Liver (tissue), 9 donors: ENCODE measurements around the gene ATG14. TPM values are rescaled to one million over a fixed set of nuclear protein-coding genes. Genes with fewer than 3 reads are reported as not detected.

Experiments used
- DNase-seq: peaks from one replicate; pipeline ENCODE4 v3.0.0-alpha.2; 2017; ENCODE audit warnings: low spot score
- H3K27ac ChIP-seq, 2 donors: one replicate each; pipeline ENCODE4 v1.7.0; 2013; ENCODE audit warnings: inconsistent platforms in 2 of 2, low read length in 2 of 2, control low read depth in 1 of 2, low read depth in 1 of 2, mild to moderate bottlenecking in 1 of 2
- H3K27me3 ChIP-seq, 4 donors: one replicate each; pipeline versions ENCODE4 v1.6.1 to v1.7.0; 2013; ENCODE audit warnings: low read length in 3 of 4, inconsistent platforms in 1 of 4, mild to moderate bottlenecking in 1 of 4, moderate library complexity in 1 of 4; ENCODE audit not compliant: control insufficient read depth in 4 of 4, insufficient read depth in 4 of 4
- H3K36me3 ChIP-seq, 4 donors: one replicate each; pipeline versions ENCODE4 v1.6.1 to v1.7.0; 2013; ENCODE audit warnings: low read length in 3 of 4, mild to moderate bottlenecking in 3 of 4, low read depth in 1 of 4, moderate library complexity in 1 of 4; ENCODE audit not compliant: control insufficient read depth in 4 of 4, insufficient read depth in 3 of 4
- H3K4me1 ChIP-seq, 4 donors: one replicate each; pipeline versions ENCODE4 v1.6.1 to v1.7.0; 2013; ENCODE audit warnings: low read length in 3 of 4, mild to moderate bottlenecking in 3 of 4, moderate library complexity in 1 of 4; ENCODE audit not compliant: control insufficient read depth in 4 of 4, insufficient read depth in 4 of 4
- H3K4me3 ChIP-seq, 3 donors: one replicate each; pipeline versions ENCODE4 v1.6.1 to v1.7.0; 2013; ENCODE audit warnings: low read length in 3 of 3, control low read depth in 1 of 3, low read depth in 1 of 3, mild to moderate bottlenecking in 1 of 3
- H3K9ac ChIP-seq, 2 donors: one replicate each; pipeline ENCODE4 v1.7.0; 2013; ENCODE audit warnings: low read length in 2 of 2, mild to moderate bottlenecking in 2 of 2, moderate library complexity in 2 of 2, control low read depth in 1 of 2, low read depth in 1 of 2
- H3K9me3 ChIP-seq, 4 donors: one replicate each; pipeline versions ENCODE4 v1.6.1 to v1.7.0; 2013; ENCODE audit warnings: low read length in 3 of 4; ENCODE audit not compliant: control insufficient read depth in 4 of 4
- EGR1 ChIP-seq, 2 donors: IDR thresholded peaks; 2 replicates each; pipeline ENCODE4 v1.6.1; 2016 to 2018; ENCODE audit warnings: antibody characterized with exemption in 2 of 2, low read depth in 2 of 2
- FOXA1 ChIP-seq: IDR thresholded peaks from 2 replicates; pipeline ENCODE4 v1.6.1; 2016; ENCODE audit warnings: antibody characterized with exemption
- FOXA2 ChIP-seq: IDR thresholded peaks from 2 replicates; pipeline ENCODE4 v1.6.1; 2016; ENCODE audit warnings: antibody characterized with exemption
- GABPA ChIP-seq, 2 donors: IDR thresholded peaks in 1 of 2; conservative IDR thresholded peaks in 1 of 2; 2 replicates each; pipeline ENCODE4 v1.6.1; 2016; ENCODE audit warnings: antibody characterized with exemption in 2 of 2, mild to moderate bottlenecking in 1 of 2, moderate library complexity in 1 of 2
- HNF4A ChIP-seq, 2 donors: conservative IDR thresholded peaks; 2 replicates each; pipeline ENCODE4 v1.6.1; 2016; ENCODE audit warnings: antibody characterized with exemption in 2 of 2, mild to moderate bottlenecking in 2 of 2
- HNF4G ChIP-seq: IDR thresholded peaks from 2 replicates; pipeline ENCODE4 v1.6.1; 2016; ENCODE audit warnings: antibody characterized with exemption
- JUND ChIP-seq, 2 donors: IDR thresholded peaks; 2 replicates each; pipeline ENCODE4 v1.6.1; 2016; ENCODE audit warnings: antibody characterized with exemption in 2 of 2
- NR2F2 ChIP-seq: IDR thresholded peaks from 2 replicates; pipeline ENCODE4 v1.6.1; 2016; ENCODE audit warnings: antibody characterized with exemption
- RAD21 ChIP-seq, 2 donors: IDR thresholded peaks; 2 replicates each; pipeline ENCODE4 v1.6.1; 2016; ENCODE audit warnings: antibody characterized with exemption in 2 of 2, mild to moderate bottlenecking in 2 of 2
- RXRA ChIP-seq, 2 donors: IDR thresholded peaks; 2 replicates each; pipeline ENCODE4 v1.6.1; 2017 to 2018; ENCODE audit warnings: antibody characterized with exemption in 2 of 2, mild to moderate bottlenecking in 1 of 2
- SP1 ChIP-seq: IDR thresholded peaks from 2 replicates; pipeline ENCODE4 v1.6.1; 2018; ENCODE audit warnings: antibody characterized with exemption, mild to moderate bottlenecking
- TAF1 ChIP-seq: conservative IDR thresholded peaks from 2 replicates; pipeline ENCODE4 v1.6.1; 2016; ENCODE audit warnings: antibody characterized with exemption, mild to moderate bottlenecking
- YY1 ChIP-seq: IDR thresholded peaks from 2 replicates; pipeline ENCODE4 v1.6.1; 2016; ENCODE audit warnings: antibody characterized with exemption, mild to moderate bottlenecking
- WGBS: extraction: QIAGEN DNeasy Blood & Tissue Kit; methylation state at CpG from one replicate; pipeline ENCODE4 v1.1.7; 2013; 5-methylcytosine and 5-hydroxymethylcytosine counted together
- polyA plus RNA-seq, 2 donors: library from polyadenylated mRNA; stranded (reverse) in 1 of 2; unstranded in 1 of 2; fragments of 200-250 nt in 1 of 2; fragments of >200 nt in 1 of 2; fragmentation: Nextera tagmentation in 1 of 2; extraction: Ambion mirVana in 1 of 2; gene quantifications; one replicate each; pipeline versions ENCODE4 v1.2.1 to v1.2.3, GENCODE V29; 2013 to 2015
- total RNA-seq, 2 donors: library from RNA; depleted of rRNA; stranded (reverse); fragments of >200 nt; gene quantifications; one replicate each; pipeline ENCODE4 v1.2.3, GENCODE V29; 2014
- TF ChIP-seq, protein P1 (sequence below): IDR thresholded peaks from 2 replicates; pipeline ENCODE4 v1.6.1; 2016; ENCODE audit warnings: antibody characterized with exemption
- TF ChIP-seq, protein P2 (sequence below): IDR thresholded peaks from 2 replicates; pipeline ENCODE4 v1.6.1; 2016; ENCODE audit warnings: antibody characterized with exemption, mild to moderate bottlenecking
- TF ChIP-seq, protein P3 (sequence below): fragments of 150-350 bp; IDR thresholded peaks from 2 replicates; pipeline ENCODE4 v1.5.1; 2017; ENCODE audit warnings: improper control_type of control experiment, low read depth, low read length; ENCODE audit not compliant: missing input control
- TF ChIP-seq, protein P4 (sequence below): IDR thresholded peaks from 2 replicates; pipeline ENCODE4 v1.6.1; 2016; ENCODE audit warnings: antibody characterized with exemption
- donor health status: healthy.
- donor health status: healthy.
- donor health status: healthy.
- donor health status: healthy.
- donor health status: healthy.

Gene ATG14
- total and polyA plus RNA-seq, 4 donors, result 1.9 to 16.0 (median 4.4) TPM

DNA sequence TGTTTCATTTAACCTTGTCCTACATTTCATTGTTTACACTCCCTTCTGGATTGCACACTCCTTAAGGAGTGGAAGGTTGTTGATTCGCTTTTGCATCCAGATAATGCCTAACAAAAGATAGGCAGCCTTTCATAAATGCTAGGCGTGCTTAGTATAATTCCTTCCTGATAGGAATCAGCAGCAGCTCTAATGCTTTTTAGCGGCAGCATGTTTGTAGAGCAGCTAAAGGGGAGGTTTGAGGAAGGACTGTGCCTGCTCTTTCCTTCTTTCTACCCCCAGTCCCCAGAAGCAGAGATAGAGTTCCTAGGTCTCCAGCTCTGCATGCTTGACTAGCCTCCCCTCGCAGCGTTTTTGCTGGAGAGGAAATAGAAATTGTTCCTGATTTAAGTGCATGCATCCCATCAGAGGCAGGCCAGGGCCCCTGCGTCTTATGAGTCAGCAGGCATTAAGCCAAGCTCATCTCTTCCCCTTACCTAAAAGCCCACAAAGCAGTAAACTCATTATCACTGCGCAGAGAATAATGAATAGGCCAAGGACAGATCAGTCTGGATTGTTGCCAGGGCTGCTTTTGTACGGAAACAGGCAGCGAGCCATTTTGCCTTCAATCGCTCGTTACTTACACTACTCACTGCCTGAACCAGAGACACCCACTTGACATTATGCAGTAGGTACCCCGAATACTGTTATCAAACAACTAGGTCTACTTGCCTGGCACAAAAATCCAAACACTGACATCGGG is 42.8 kb upstream of the ATG14 start:
- no peaks in the 10 kb centered on the region for H3K36me3 ChIP-seq
- no peak overlapping the region for H3K9ac ChIP-seq
- 56% methylated on average over 13 of the region's 13 CpGs for WGBS
- H3K4me3 ChIP-seq, result no peak overlapping the region
- H3K27ac ChIP-seq, result no peak overlapping the region
- DNase-seq, result no peak
- no peaks in the 10 kb centered on the region for H3K4me1 ChIP-seq
- no peaks in the 10 kb centered on the region for H3K27me3 ChIP-seq
- TF ChIP-seq RAD21 (IDR thresholded peaks at IDR 0.05), result no peak
- TF ChIP-seq FOXA2, result no peak
- TF ChIP-seq RXRA (IDR thresholded peaks at IDR 0.05), result no peak
- no peak for TF ChIP-seq SP1
- TF ChIP-seq, protein P1, sequence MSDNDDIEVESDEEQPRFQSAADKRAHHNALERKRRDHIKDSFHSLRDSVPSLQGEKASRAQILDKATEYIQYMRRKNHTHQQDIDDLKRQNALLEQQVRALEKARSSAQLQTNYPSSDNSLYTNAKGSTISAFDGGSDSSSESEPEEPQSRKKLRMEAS, result no peak
- TF ChIP-seq HNF4A (conservative IDR thresholded peaks at IDR 0.05), result no peak
- TF ChIP-seq FOXA1, result no peak
- TF ChIP-seq, protein P2, sequence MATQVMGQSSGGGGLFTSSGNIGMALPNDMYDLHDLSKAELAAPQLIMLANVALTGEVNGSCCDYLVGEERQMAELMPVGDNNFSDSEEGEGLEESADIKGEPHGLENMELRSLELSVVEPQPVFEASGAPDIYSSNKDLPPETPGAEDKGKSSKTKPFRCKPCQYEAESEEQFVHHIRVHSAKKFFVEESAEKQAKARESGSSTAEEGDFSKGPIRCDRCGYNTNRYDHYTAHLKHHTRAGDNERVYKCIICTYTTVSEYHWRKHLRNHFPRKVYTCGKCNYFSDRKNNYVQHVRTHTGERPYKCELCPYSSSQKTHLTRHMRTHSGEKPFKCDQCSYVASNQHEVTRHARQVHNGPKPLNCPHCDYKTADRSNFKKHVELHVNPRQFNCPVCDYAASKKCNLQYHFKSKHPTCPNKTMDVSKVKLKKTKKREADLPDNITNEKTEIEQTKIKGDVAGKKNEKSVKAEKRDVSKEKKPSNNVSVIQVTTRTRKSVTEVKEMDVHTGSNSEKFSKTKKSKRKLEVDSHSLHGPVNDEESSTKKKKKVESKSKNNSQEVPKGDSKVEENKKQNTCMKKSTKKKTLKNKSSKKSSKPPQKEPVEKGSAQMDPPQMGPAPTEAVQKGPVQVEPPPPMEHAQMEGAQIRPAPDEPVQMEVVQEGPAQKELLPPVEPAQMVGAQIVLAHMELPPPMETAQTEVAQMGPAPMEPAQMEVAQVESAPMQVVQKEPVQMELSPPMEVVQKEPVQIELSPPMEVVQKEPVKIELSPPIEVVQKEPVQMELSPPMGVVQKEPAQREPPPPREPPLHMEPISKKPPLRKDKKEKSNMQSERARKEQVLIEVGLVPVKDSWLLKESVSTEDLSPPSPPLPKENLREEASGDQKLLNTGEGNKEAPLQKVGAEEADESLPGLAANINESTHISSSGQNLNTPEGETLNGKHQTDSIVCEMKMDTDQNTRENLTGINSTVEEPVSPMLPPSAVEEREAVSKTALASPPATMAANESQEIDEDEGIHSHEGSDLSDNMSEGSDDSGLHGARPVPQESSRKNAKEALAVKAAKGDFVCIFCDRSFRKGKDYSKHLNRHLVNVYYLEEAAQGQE, result no peak
- TF ChIP-seq, protein P3, sequence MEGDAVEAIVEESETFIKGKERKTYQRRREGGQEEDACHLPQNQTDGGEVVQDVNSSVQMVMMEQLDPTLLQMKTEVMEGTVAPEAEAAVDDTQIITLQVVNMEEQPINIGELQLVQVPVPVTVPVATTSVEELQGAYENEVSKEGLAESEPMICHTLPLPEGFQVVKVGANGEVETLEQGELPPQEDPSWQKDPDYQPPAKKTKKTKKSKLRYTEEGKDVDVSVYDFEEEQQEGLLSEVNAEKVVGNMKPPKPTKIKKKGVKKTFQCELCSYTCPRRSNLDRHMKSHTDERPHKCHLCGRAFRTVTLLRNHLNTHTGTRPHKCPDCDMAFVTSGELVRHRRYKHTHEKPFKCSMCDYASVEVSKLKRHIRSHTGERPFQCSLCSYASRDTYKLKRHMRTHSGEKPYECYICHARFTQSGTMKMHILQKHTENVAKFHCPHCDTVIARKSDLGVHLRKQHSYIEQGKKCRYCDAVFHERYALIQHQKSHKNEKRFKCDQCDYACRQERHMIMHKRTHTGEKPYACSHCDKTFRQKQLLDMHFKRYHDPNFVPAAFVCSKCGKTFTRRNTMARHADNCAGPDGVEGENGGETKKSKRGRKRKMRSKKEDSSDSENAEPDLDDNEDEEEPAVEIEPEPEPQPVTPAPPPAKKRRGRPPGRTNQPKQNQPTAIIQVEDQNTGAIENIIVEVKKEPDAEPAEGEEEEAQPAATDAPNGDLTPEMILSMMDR, result no peak
- no peak for TF ChIP-seq GABPA (IDR thresholded peaks at IDR 0.05 in 1 of 2, conservative IDR thresholded peaks at IDR 0.05 in 1 of 2)
- TF ChIP-seq TAF1, result no peak
- TF ChIP-seq YY1, result no peak
- no peak for TF ChIP-seq JUND (IDR thresholded peaks at IDR 0.05)
- H3K9me3 ChIP-seq, result no peaks in the 10 kb centered on the region

DNA sequence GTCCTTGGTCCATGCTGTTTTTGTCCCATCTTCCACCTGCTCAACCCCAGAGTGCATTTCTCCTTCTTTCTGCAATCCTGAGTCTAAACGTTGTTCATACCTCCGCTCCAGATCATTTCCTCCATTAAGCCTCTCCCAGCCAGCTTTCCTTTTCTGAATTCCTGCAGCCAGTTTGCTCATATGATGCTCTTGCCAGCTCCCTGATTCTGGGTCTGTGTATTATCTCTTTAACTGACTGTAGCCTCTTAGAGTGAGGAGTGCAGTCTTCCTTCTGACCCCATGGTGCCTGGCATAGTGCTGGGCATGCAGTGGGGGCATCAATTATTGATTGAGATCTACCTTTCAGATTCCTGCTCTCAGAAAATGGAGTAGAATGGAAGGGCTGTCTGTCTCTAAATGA is 40.3 kb upstream of the ATG14 start:
- WGBS, result 79% methylated on average over 2 of the region's 2 CpGs
- H3K4me1 ChIP-seq, result no peaks in the 10 kb centered on the region
- H3K27ac ChIP-seq, result no peak overlapping the region
- H3K4me3 ChIP-seq, result no peak overlapping the region
- H3K27me3 ChIP-seq, result no peaks in the 10 kb centered on the region
- no peak overlapping the region for H3K9ac ChIP-seq
- DNase-seq, result no peak
- no peaks in the 10 kb centered on the region for H3K36me3 ChIP-seq
- H3K9me3 ChIP-seq, result no peaks in the 10 kb centered on the region
- TF ChIP-seq, protein P4, sequence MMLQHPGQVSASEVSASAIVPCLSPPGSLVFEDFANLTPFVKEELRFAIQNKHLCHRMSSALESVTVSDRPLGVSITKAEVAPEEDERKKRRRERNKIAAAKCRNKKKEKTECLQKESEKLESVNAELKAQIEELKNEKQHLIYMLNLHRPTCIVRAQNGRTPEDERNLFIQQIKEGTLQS, result no peak
- TF ChIP-seq TAF1, result no peak
- TF ChIP-seq, protein P1, result no peak
- TF ChIP-seq SP1, result no peak
- no peak for TF ChIP-seq JUND (IDR thresholded peaks at IDR 0.05)
- TF ChIP-seq HNF4G, result no peak
- TF ChIP-seq, protein P3, result no peak
- no peak for TF ChIP-seq RXRA (IDR thresholded peaks at IDR 0.05)
- TF ChIP-seq YY1, result no peak
- TF ChIP-seq FOXA1, result no peak
- no peak for TF ChIP-seq FOXA2
- no peak for TF ChIP-seq HNF4A (conservative IDR thresholded peaks at IDR 0.05)
- no peak for TF ChIP-seq EGR1 (IDR thresholded peaks at IDR 0.05; ENCODE audit: low read depth in 2 of 2)
- no peak for TF ChIP-seq NR2F2
- TF ChIP-seq, protein P2, result no peak
- TF ChIP-seq RAD21 (IDR thresholded peaks at IDR 0.05), result no peak
